HL-60 (cell line): ENCODE measurements around the gene SLC23A2.

Source experiments
- DNase-seq, 2 experiments: peaks; one replicate each; pipeline ENCODE4 v3.0.0-alpha.2; 2010 to 2020; ENCODE audit warnings: low read depth in 1 of 2, low spot score in 1 of 2
- H3K27ac ChIP-seq: fragments of 250-450 bp; sonication (Bioruptor Pico); replicated peaks from 2 replicates; pipeline ENCODE4 v1.5.1; 2020; ENCODE audit warnings: mild to moderate bottlenecking, moderate library complexity
- H3K27me3 ChIP-seq: fragments of 250-450 bp; sonication (Bioruptor Pico); 2 replicates; pipeline ENCODE4 v1.5.1; 2021; ENCODE audit warnings: mild to moderate bottlenecking, moderate library complexity; ENCODE audit not compliant: insufficient read depth, poor library complexity, severe bottlenecking
- H3K4me3 ChIP-seq: replicated peaks from 2 replicates; pipeline ENCODE4 v1.5.1; 2011; ENCODE audit warnings: mild to moderate bottlenecking, control low read depth, low read length; ENCODE audit not compliant: insufficient read depth
- CTCF ChIP-seq: IDR thresholded peaks from one replicate; pipeline ENCODE4 v1.5.1; 2011; ENCODE audit warnings: low read length, control low read depth, inconsistent platforms; ENCODE audit not compliant: insufficient read depth
- GABPA ChIP-seq: IDR thresholded peaks from 2 replicates; pipeline ENCODE4 v1.6.1; 2012; ENCODE audit warnings: low read depth
- POLR2AphosphoS5 ChIP-seq: IDR thresholded peaks from 2 replicates; pipeline ENCODE4 v1.6.1; 2012; ENCODE audit warnings: low read depth
- REST ChIP-seq: IDR thresholded peaks from 2 replicates; pipeline ENCODE4 v1.6.1; 2012; ENCODE audit warnings: low read depth; ENCODE audit not compliant: insufficient replicate concordance
- SPI1 ChIP-seq: IDR thresholded peaks from 2 replicates; pipeline ENCODE4 v1.6.1; 2012; ENCODE audit warnings: low read depth, mild to moderate bottlenecking, borderline replicate concordance

Gene SLC23A2

DNA sequence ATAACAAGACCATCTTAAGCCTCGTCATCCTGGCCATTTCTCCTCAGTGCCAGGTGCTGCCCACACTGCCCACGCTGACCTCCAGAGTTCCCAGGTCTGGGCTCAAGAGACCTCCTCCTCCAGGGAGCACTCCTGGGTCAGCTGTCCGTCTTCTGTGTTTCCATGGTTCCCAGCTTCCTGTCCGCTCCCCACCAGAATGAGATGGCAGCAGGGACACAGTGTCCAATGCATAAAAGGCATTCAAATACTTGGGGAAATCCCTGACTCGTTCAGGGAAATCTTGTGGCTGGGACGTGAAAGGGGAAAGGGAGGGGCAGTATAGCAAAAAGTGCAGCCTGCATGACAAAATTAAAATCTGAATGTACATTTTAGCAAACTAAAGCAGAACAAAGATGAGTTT is 54.3 kb downstream of the SLC23A2 start:
- DNase-seq: no peak
- no peaks in the 10 kb centered on the region for H3K27me3 ChIP-seq
- no peak overlapping the region for H3K4me3 ChIP-seq
- no peak for TF ChIP-seq POLR2AphosphoS5
- TF ChIP-seq CTCF: no peak
- no peak for TF ChIP-seq SPI1
- TF ChIP-seq GABPA: no peak
- no peak for TF ChIP-seq REST
- no peak overlapping the region for H3K27ac ChIP-seq

- DNase-seq: no peak
- Histone ChIP-seq H3K27me3 (no peaks in the 10 kb centered on the region), H3K4me3 (no peak overlapping the region), H3K27ac (no peak overlapping the region)
- TF ChIP-seq SPI1 (no peak), GABPA (no peak), REST (no peak), POLR2AphosphoS5 (no peak)
These were observed 54.7 kb downstream of the SLC23A2 start for GRCh38 chr20:4946585-4946984.

- Histone ChIP-seq H3K27me3 (no peaks in the 10 kb centered on the region), H3K27ac (no peak overlapping the region), H3K4me3 (no peak overlapping the region)
- no peak for DNase-seq
- TF ChIP-seq CTCF: no peak
- TF ChIP-seq GABPA: no peak
- no peak for TF ChIP-seq REST
- no peak for TF ChIP-seq POLR2AphosphoS5
- TF ChIP-seq SPI1: no peak
These were observed 56.6 kb downstream of the SLC23A2 start for GRCh38 chr20:4944518-4945313.
